ENCODE measurements around the gene LMCD1. TPM values are rescaled to one million over a fixed set of nuclear protein-coding genes. Genes with fewer than 3 reads are reported as not detected.

Gene LMCD1
- total and polyA plus RNA-seq, 2 of the 8 experiments (the other 6 are each of a cell fraction or from before 2014, with no cell fraction given) = 12.3 to 26.5 TPM

DNA sequence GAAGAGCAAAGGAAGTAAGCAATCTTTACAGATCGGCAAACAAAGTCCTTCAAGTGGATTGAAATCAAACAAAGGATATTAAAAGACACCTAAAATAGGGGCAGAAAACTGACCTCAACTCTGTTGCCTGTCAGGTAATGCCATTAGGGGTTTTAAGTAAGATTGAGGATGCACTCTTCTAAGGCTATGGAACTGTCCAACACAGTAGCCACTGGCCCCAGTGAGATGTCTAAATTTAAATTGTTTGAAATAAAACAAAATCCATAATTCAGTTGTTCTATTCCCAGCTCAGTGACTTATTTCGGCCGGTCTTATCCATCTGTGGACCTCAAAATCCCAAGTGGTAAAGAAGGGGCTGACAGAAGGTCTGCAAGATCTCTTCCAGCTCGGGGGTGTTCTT, 49.5 kb upstream of the LMCD1 start:
- no peak overlapping the region for H2BK120ac ChIP-seq (replicated peaks; ENCODE audit: low read depth, low read length)
- no peak overlapping the region for H3K4ac ChIP-seq (replicated peaks; ENCODE audit: insufficient read length, low read depth, low read length)
- H4K8ac ChIP-seq (ENCODE audit: extremely low read depth, insufficient read depth, low read length) = no peak overlapping the region
- ChIA-PET POLR2A (ENCODE audit: partially characterized antibody) (interaction anchor here (1.2 to 1.4 kb wide), 2 partner anchors 20 to 84 kb away, joined by 3 to 4 read pairs; no protein-coding TSS in a partner anchor), CTCF (ENCODE audit: partially characterized antibody) (interaction anchor here (1.1 to 3.1 kb wide), 3 partner anchors 29 to 170 kb away, joined by 3 to 8 read pairs (median 3); no protein-coding TSS in a partner anchor)
- no peak overlapping the region for H2AK5ac ChIP-seq (ENCODE audit: low read depth, low read length)
- H4K20me1 ChIP-seq (replicated peaks in 1 of 2; ENCODE audit: control insufficient read depth in 1 of 2, insufficient read depth in 2 of 2, low read length in 2 of 2) = no peaks in the 10 kb centered on the region
- no peaks in the 10 kb centered on the region for H3K79me2 ChIP-seq (ENCODE audit: control insufficient read depth in 1 of 2, insufficient read depth in 2 of 2, low read length in 2 of 2)
- H3K23ac ChIP-seq (ENCODE audit: insufficient read length) = no peak overlapping the region
- 92% methylated on average over 4 of the region's 4 CpGs; no CpG with 5 or more reads in 1 of the 2 experiments for WGBS, 2 experiments (ENCODE audit: extremely low coverage in 1 of 2, insufficient coverage in 1 of 2, insufficient read length in 1 of 2, insufficient replicate concordance in 2 of 2, low coverage in 1 of 2, low lambda C conversion rate in 2 of 2, missing lambda C conversion rate in 1 of 2)
- H2AFZ ChIP-seq (ENCODE audit: low read length) = no peak overlapping the region
- H3K18ac ChIP-seq (ENCODE audit: extremely low read depth, low read length) = no peak overlapping the region
- no peak overlapping the region for H3K9ac ChIP-seq (replicated peaks in 1 of 4; ENCODE audit: extremely low read depth in 1 of 4, low read depth in 3 of 4, low read length in 3 of 4)
- H3K27me3 ChIP-seq (replicated peaks in 1 of 4; ENCODE audit: control insufficient read depth in 3 of 4, extremely low read depth in 1 of 4, insufficient read depth in 3 of 4, low read length in 3 of 4) = no peaks in the 10 kb centered on the region
- H3K56ac ChIP-seq (replicated peaks; ENCODE audit: insufficient read length, low read depth, low read length) = no peak overlapping the region
- FAIRE-seq = no peak
- H3K27ac ChIP-seq (ENCODE audit: low read depth, low read length) = no peak overlapping the region
- H3K9me3 ChIP-seq (ENCODE audit: insufficient read depth in 2 of 2, low read depth in 1 of 2, low read length in 1 of 2) = no peaks in the 10 kb centered on the region
- TF ChIP-seq CREB1 (IDR thresholded peaks at IDR 0.05) (no peak), TCF12 (IDR thresholded peaks at IDR 0.05; ENCODE audit: low read depth, low read length) (no peak), RFX5 (IDR thresholded peaks at IDR 0.05; ENCODE audit: borderline replicate concordance, low read depth, low read length) (no peak)
- H2BK20ac ChIP-seq (ENCODE audit: low read length) = no peak overlapping the region
- no peaks in the 10 kb centered on the region for H3K23me2 ChIP-seq (ENCODE audit: low read depth, low read length)
- no peak overlapping the region for H4K5ac ChIP-seq (ENCODE audit: insufficient read length, low read depth, low read length)
- H2BK12ac ChIP-seq (ENCODE audit: low read depth, low read length) = no peak overlapping the region
- DNase-seq (ENCODE audit: low read depth in 1 of 2, low spot score in 2 of 2) = no peak
- no peaks in the 10 kb centered on the region for H3K79me1 ChIP-seq (ENCODE audit: low read depth, low read length)
- no peak overlapping the region for H3K4me2 ChIP-seq (ENCODE audit: insufficient read depth in 1 of 2, low read depth in 2 of 2, low read length in 2 of 2)
- peaks cover 0 to 5% (median 0%) of the 10 kb centered on the region in 4 experiments; a peak in 1 of 7 replicates for H3K4me1 ChIP-seq (replicated peaks in 1 of 4; ENCODE audit: control insufficient read depth in 3 of 4, insufficient read depth in 4 of 4, low read length in 3 of 4)
- H2BK5ac ChIP-seq (ENCODE audit: low read depth, low read length) = no peak overlapping the region
- H3K36me3 ChIP-seq (ENCODE audit: control insufficient read depth in 2 of 4, insufficient read depth in 4 of 4, low read length in 3 of 4) = no peaks in the 10 kb centered on the region
- no peak overlapping the region for H2BK15ac ChIP-seq (ENCODE audit: low read length)
- no peak overlapping the region for H4K91ac ChIP-seq (replicated peaks; ENCODE audit: insufficient read length, low read length)
- H3K14ac ChIP-seq (ENCODE audit: insufficient read length) = no peak overlapping the region
- H3K4me3 ChIP-seq (ENCODE audit: extremely low read depth in 1 of 4, insufficient read depth in 2 of 4, low read depth in 3 of 4, low read length in 4 of 4) = no peak overlapping the region

Measured in H1 (cell line).